Measurements from ENCODE around the gene PDGFRB. TPM values are rescaled to one million over a fixed set of nuclear protein-coding genes. Genes with fewer than 3 reads are reported as not detected.
"Not testable (repeated sequence)": the region's sequence is repeated elsewhere in the genome, so short reads cannot be mapped to it uniquely, and the experiment has no call there.

PDGFRB gene
- total RNA-seq, 4 donors from 2014 or later: 87.5 to 161 (median 113) TPM

- H3K9me3 ChIP-seq: no peaks in the 10 kb centered on the region
- no peak overlapping the region for H3K27ac ChIP-seq
- no peak for ATAC-seq
- 76 to 82% methylated on average over 3 of the region's 3 CpGs for WGBS, 2 donors (ENCODE audit: low coverage in 1 of 2)
- no peaks in the 10 kb centered on the region for H3K4me1 ChIP-seq
- TF ChIP-seq EP300 (IDR thresholded peaks at IDR 0.05) (no peak), CTCF (IDR thresholded peaks at IDR 0.05) (no peak), POLR2A (IDR thresholded peaks at IDR 0.05) (no peak), POLR2AphosphoS5 (IDR thresholded peaks at IDR 0.05) (no peak)
- H3K4me3 ChIP-seq: no peak overlapping the region
- no peaks in the 10 kb centered on the region for H3K36me3 ChIP-seq
- no peaks in the 10 kb centered on the region for H3K27me3 ChIP-seq
Observed at GRCh38 chr5:150092159-150092787, 63.4 kb downstream of the PDGFRB start.

GRCh38 chr5:150085950-150086715, 69.5 kb downstream of the PDGFRB start, which contains the start of gene CSF1R:
CSF1R (minus strand) TSS chr5:150086554; CDS start chr5:150086427, 127 bp downstream.
- Histone ChIP-seq H3K36me3 (no peaks in the 10 kb centered on the region), H3K4me1 (no peaks in the 10 kb centered on the region), H3K9me3 (no peaks in the 10 kb centered on the region), H3K4me3 (peak within 1 kb of the TSS in 1 of 2 donors; percentile 35), H3K27me3 (peaks cover 20% of the 10 kb centered on the region), H3K27ac (peak within 1 kb of the TSS in 2 of 4 donors; percentile 31 to 39)
- ATAC-seq: no peak
- 60% methylated on average over 2 of the region's 9 CpGs; no CpG with 5 or more reads in 1 of the 2 donors for WGBS, 2 donors (ENCODE audit: low coverage in 1 of 2)
- TF ChIP-seq POLR2A (IDR thresholded peaks at IDR 0.05) (peak; percentile 15 to 27), POLR2AphosphoS5 (IDR thresholded peaks at IDR 0.05) (no peak)

GRCh38 chr5:150085191-150085912, 70.3 kb downstream of the PDGFRB start:
- no peaks in the 10 kb centered on the region for H3K4me1 ChIP-seq
- no peaks in the 10 kb centered on the region for H3K36me3 ChIP-seq
- peak overlapping the region in 1 of 2 donors; percentile 35 for H3K4me3 ChIP-seq
- TF ChIP-seq POLR2AphosphoS5 (IDR thresholded peaks at IDR 0.05) (no peak), CTCF (IDR thresholded peaks at IDR 0.05) (no peak), EP300 (IDR thresholded peaks at IDR 0.05) (no peak), POLR2A (IDR thresholded peaks at IDR 0.05) (no peak)
- H3K27ac ChIP-seq: no peak overlapping the region
- H3K27me3 ChIP-seq: peaks cover 20% of the 10 kb centered on the region
- WGBS, 2 donors (ENCODE audit: low coverage in 1 of 2): 50 to 80% methylated on average over 2 to 6 of the region's 7 CpGs
- no peaks in the 10 kb centered on the region for H3K9me3 ChIP-seq
- no peak for ATAC-seq

GRCh38 chr5:150084754-150085153, 70.9 kb downstream of the PDGFRB start:
- H3K36me3 ChIP-seq: not testable (repeated sequence)
- H3K4me3 ChIP-seq: peak overlapping the region in 1 of 2 donors; percentile 35

GRCh38 chr5:150082889-150083288, 72.8 kb downstream of the PDGFRB start:
- no peaks in the 10 kb centered on the region for H3K9me3 ChIP-seq
- no peak for ATAC-seq
- H3K36me3 ChIP-seq: no peaks in the 10 kb centered on the region
- no peak overlapping the region for H3K27ac ChIP-seq
- H3K27me3 ChIP-seq: peaks cover 20% of the 10 kb centered on the region
- H3K4me3 ChIP-seq: peak overlapping the region in 1 of 2 donors; percentile 35
- TF ChIP-seq POLR2A (IDR thresholded peaks at IDR 0.05): no peak
- H3K4me1 ChIP-seq: no peaks in the 10 kb centered on the region
- 73% methylated on average over 6 of the region's 6 CpGs; no CpG with 5 or more reads in 1 of the 2 donors for whole genome bisulfite sequencing, 2 donors (ENCODE audit: low coverage in 1 of 2)

More at GRCh38 chr5:150084754-150085153, 70.9 kb downstream of the PDGFRB start:
- H3K27ac ChIP-seq, H3K4me1 ChIP-seq, ATAC-seq, H3K9me3 ChIP-seq: not testable (repeated sequence)
- peaks cover 20% of the 10 kb centered on the region for H3K27me3 ChIP-seq
- 100% methylated on average over 3 of the region's 6 CpGs; no CpG with 5 or more reads in 1 of the 2 donors for WGBS, 2 donors (ENCODE audit: low coverage in 1 of 2)

- no peaks in the 10 kb centered on the region for H3K4me1 ChIP-seq
- H3K4me3 ChIP-seq: peak overlapping the region in 1 of 2 donors; percentile 35
- peaks cover 20% of the 10 kb centered on the region for H3K27me3 ChIP-seq
- whole genome bisulfite sequencing, 2 donors (ENCODE audit: low coverage in 1 of 2): 17 to 79% methylated on average over 1 to 3 of the region's 3 CpGs
- no peak overlapping the region for H3K27ac ChIP-seq
- TF ChIP-seq CTCF (IDR thresholded peaks at IDR 0.05): no peak
- H3K36me3 ChIP-seq: no peaks in the 10 kb centered on the region
- ATAC-seq: no peak
- no peaks in the 10 kb centered on the region for H3K9me3 ChIP-seq
Observed at GRCh38 chr5:150082374-150082773, 73.3 kb downstream of the PDGFRB start.
